GM18505 (cell line): Measurements from ENCODE around the gene GALNT7.

Source experiments
- ATAC-seq: cut with Tn5 transposase; IDR thresholded peaks from one replicate; pipeline ENCODE4 v1.9.1; 2021; ENCODE audit not compliant: unreplicated experiment
- POLR2A ChIP-seq: IDR thresholded peaks from 4 replicates; pipeline ENCODE4 v1.6.1; 2011; ENCODE audit warnings: borderline replicate concordance; ENCODE audit not compliant: insufficient read depth, insufficient read length; ENCODE audit errors: extremely low read depth

GALNT7 gene

GRCh38 chr4:173243321-173243720 is 74.7 kb downstream of the GALNT7 start:
- ATAC-seq: no peak
- TF ChIP-seq POLR2A: no peak

- peak; percentile 72 for ATAC-seq
- no peak for TF ChIP-seq POLR2A
These were observed 75.5 kb downstream of the GALNT7 start for GRCh38 chr4:173243917-173244658.

GRCh38 chr4:173245952-173246351 is 77.3 kb downstream of the GALNT7 start:
- TF ChIP-seq POLR2A: no peak
- ATAC-seq: no peak

- no peak for TF ChIP-seq POLR2A
- peak; percentile 47 for ATAC-seq
These were observed 78.1 kb downstream of the GALNT7 start for GRCh38 chr4:173246719-173247118.

- ATAC-seq: no peak
- TF ChIP-seq POLR2A: no peak
These were observed 78.7 kb downstream of the GALNT7 start for GRCh38 chr4:173247321-173247720.

GRCh38 chr4:173248690-173249089 is 80.1 kb downstream of the GALNT7 start:
- no peak for TF ChIP-seq POLR2A
- no peak for ATAC-seq

GRCh38 chr4:173252024-173252935 is 83.7 kb downstream of the GALNT7 start:
- TF ChIP-seq POLR2A: no peak
- ATAC-seq: peak; percentile 96

GRCh38 chr4:173253561-173253960 is 85.0 kb downstream of the GALNT7 start:
- ATAC-seq: no peak
- TF ChIP-seq POLR2A: no peak

GRCh38 chr4:173254646-173255045 is 86.0 kb downstream of the GALNT7 start:
- TF ChIP-seq POLR2A: no peak
- ATAC-seq: no peak

- no peak for ATAC-seq
- TF ChIP-seq POLR2A: no peak
These were observed 88.2 kb downstream of the GALNT7 start for GRCh38 chr4:173256825-173257224.

GRCh38 chr4:173257732-173258717 is 89.4 kb downstream of the GALNT7 start:
- peak; percentile 83 for ATAC-seq
- TF ChIP-seq POLR2A: no peak

GRCh38 chr4:173258866-173259265 is 90.3 kb downstream of the GALNT7 start:
- TF ChIP-seq POLR2A: no peak
- ATAC-seq: no peak

GRCh38 chr4:173259310-173259709 is 90.7 kb downstream of the GALNT7 start:
- no peak for TF ChIP-seq POLR2A
- no peak for ATAC-seq
